Suprapubic skin (tissue), 4 donors: ENCODE measurements around the gene NPFF.

Experiments
- POLR2A ChIP-seq, 2 donors: fragments of 450-650 bp; IDR thresholded peaks; one replicate each; pipeline ENCODE4 v1.6.1; 2017; ENCODE audit warnings: antibody characterized with exemption in 2 of 2, mild to moderate bottlenecking in 2 of 2, moderate library complexity in 2 of 2
- POLR2AphosphoS5 ChIP-seq, 3 donors: sonication (generic); formaldehyde crosslinking; IDR thresholded peaks; one replicate each; pipeline ENCODE4 v1.6.1; 2017; ENCODE audit warnings: antibody characterized with exemption in 3 of 3
- TF ChIP-seq, protein P1 (sequence below), 2 donors: fragments of 200-600 bp in 1 of 2; fragments of 450-650 bp in 1 of 2; sonication (generic) in 1 of 2; IDR thresholded peaks; one replicate each; pipeline ENCODE4 v1.5.1; 2016 to 2019; ENCODE audit warnings: antibody characterized with exemption in 2 of 2, mild to moderate bottlenecking in 1 of 2, moderate library complexity in 1 of 2

DNA sequence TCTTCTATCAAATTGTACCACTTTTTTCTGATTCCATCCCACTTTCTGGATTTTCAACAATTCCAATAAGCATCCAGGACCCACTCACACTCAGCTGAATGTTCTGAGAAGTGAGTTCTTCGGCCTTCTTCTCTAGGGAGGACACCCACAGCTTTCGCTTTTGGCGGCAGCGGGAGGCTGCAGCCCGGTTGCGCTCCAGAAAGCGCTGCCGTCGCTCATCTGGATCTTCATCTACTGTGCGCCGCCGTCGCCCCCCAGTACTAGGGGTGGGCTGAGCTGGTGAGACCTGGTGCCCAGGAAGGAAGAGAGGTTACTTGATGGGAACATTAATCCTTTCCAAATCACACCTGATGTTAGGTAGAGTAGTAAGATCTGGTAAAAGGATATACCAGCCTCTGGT is 17.2 kb upstream of the NPFF start:
- TF ChIP-seq POLR2A (IDR thresholded peaks at IDR 0.05) (no peak), POLR2AphosphoS5 (IDR thresholded peaks at IDR 0.05) (no peak)
- TF ChIP-seq, protein P1, sequence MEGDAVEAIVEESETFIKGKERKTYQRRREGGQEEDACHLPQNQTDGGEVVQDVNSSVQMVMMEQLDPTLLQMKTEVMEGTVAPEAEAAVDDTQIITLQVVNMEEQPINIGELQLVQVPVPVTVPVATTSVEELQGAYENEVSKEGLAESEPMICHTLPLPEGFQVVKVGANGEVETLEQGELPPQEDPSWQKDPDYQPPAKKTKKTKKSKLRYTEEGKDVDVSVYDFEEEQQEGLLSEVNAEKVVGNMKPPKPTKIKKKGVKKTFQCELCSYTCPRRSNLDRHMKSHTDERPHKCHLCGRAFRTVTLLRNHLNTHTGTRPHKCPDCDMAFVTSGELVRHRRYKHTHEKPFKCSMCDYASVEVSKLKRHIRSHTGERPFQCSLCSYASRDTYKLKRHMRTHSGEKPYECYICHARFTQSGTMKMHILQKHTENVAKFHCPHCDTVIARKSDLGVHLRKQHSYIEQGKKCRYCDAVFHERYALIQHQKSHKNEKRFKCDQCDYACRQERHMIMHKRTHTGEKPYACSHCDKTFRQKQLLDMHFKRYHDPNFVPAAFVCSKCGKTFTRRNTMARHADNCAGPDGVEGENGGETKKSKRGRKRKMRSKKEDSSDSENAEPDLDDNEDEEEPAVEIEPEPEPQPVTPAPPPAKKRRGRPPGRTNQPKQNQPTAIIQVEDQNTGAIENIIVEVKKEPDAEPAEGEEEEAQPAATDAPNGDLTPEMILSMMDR (IDR thresholded peaks at IDR 0.05): no peak
